AG04449 (cell line): ENCODE data around the gene AFDN.

Source experiments
- CTCF ChIA-PET: fragments of 350-600 bp; formaldehyde crosslinking; extraction: SDS; loops from one replicate; lab custom pipeline; 2021; ENCODE audit warnings: antibody characterized with exemption; lab: Yijun Ruan, JAX
- POLR2A ChIA-PET: fragments of 400-600, 350-600 bp; formaldehyde crosslinking; extraction: SDS; loops from one replicate; lab custom pipeline; 2020; ENCODE audit warnings: antibody characterized with exemption, inconsistent platforms; lab: Yijun Ruan, JAX
- DNase-seq: peaks from one replicate; pipeline ENCODE4 v3.0.0-alpha.2; 2010; ENCODE audit warnings: low read depth, low spot score
- H3K4me3 ChIP-seq: 2 replicates; pipeline ENCODE4 v1.5.1; 2011; ENCODE audit warnings: low read depth, mild to moderate bottlenecking, control low read depth, low read length
- CTCF ChIP-seq: IDR thresholded peaks from one replicate; pipeline ENCODE4 v1.5.1; 2011; ENCODE audit warnings: mild to moderate bottlenecking, moderate library complexity, low read length, control low read depth, inconsistent platforms; ENCODE audit not compliant: insufficient read depth; ENCODE audit errors: missing control alignments

The AFDN gene

GRCh38 chr6:167828325-167828956 is 1.7 kb downstream of the AFDN start:
- DNase-seq, result no peak
- H3K4me3 ChIP-seq, result no peak overlapping the region
- ChIA-PET CTCF (interaction anchor here (1.2 kb wide), 1 partner anchor 71 kb away, joined by 3 read pairs; no protein-coding TSS in a partner anchor), POLR2A (no interaction called here)
- no peak for TF ChIP-seq CTCF

GRCh38 chr6:167829513-167829912 is 2.8 kb downstream of the AFDN start:
- H3K4me3 ChIP-seq, result no peak overlapping the region
- ChIA-PET POLR2A (no interaction called here), CTCF (no interaction called here)
- no peak for DNase-seq
- TF ChIP-seq CTCF, result no peak

GRCh38 chr6:167831281-167831828 is 4.6 kb downstream of the AFDN start:
- no peak for TF ChIP-seq CTCF
- ChIA-PET CTCF (interaction anchor here (1.5 to 1.6 kb wide), 2 partner anchors 9 to 67 kb away, joined by 3 read pairs; no protein-coding TSS in a partner anchor), POLR2A (no interaction called here)
- no peak for DNase-seq
- no peak overlapping the region for H3K4me3 ChIP-seq

- no peak for DNase-seq
- H3K4me3 ChIP-seq, result no peak overlapping the region
- no peak for TF ChIP-seq CTCF
- ChIA-PET CTCF (no interaction called here), POLR2A (no interaction called here)
These were observed 6.0 kb downstream of the AFDN start for GRCh38 chr6:167832497-167833395.

GRCh38 chr6:167833396-167833763 is 6.7 kb downstream of the AFDN start:
- TF ChIP-seq CTCF, result no peak
- ChIA-PET CTCF (no interaction called here), POLR2A (no interaction called here)
- DNase-seq, result no peak
- H3K4me3 ChIP-seq, result no peak overlapping the region

GRCh38 chr6:167835260-167835659 is 8.5 kb downstream of the AFDN start:
- ChIA-PET CTCF (interaction anchor here (1.5 kb wide), 2 partner anchors 10 to 64 kb away, joined by 3 read pairs; no protein-coding TSS in a partner anchor), POLR2A (no interaction called here)
- no peak for TF ChIP-seq CTCF
- DNase-seq, result no peak
- no peak overlapping the region for H3K4me3 ChIP-seq
